MM.1S (cell line): ENCODE measurements around the gene RAB32.

Experiments used
- DNase-seq: peaks from one replicate; pipeline ENCODE4 v3.0.0-alpha.2; 2015
- H2AFZ ChIP-seq: fragments of 300-600 bp; sonication (generic); 2 replicates; pipeline ENCODE4 v1.6.0; 2016; ENCODE audit warnings: antibody characterized with exemption, low read length
- H3F3A ChIP-seq: fragments of 300-600 bp; sonication (generic); 2 replicates; pipeline ENCODE4 v1.6.1; 2016; ENCODE audit warnings: mild to moderate bottlenecking, antibody characterized with exemption, low read length, moderate library complexity, mixed read lengths; ENCODE audit not compliant: insufficient read depth
- H3K27ac ChIP-seq: fragments of 300-600 bp; sonication (generic); 2 replicates; pipeline ENCODE4 v1.5.1; 2016; ENCODE audit warnings: mild to moderate bottlenecking, low read length
- H3K27me3 ChIP-seq: fragments of 300-600 bp; sonication (generic); replicated peaks from 2 replicates; pipeline ENCODE4 v1.6.0; 2016; ENCODE audit warnings: low read length; ENCODE audit not compliant: insufficient read depth
- H3K36me3 ChIP-seq: fragments of 300-600 bp; sonication (generic); replicated peaks from 2 replicates; pipeline ENCODE4 v1.6.1; 2016; ENCODE audit warnings: mild to moderate bottlenecking, low read length, mixed read lengths; ENCODE audit not compliant: insufficient read depth
- H3K4me1 ChIP-seq: fragments of 300-600 bp; sonication (generic); 2 replicates; pipeline ENCODE4 v1.6.1; 2016; ENCODE audit warnings: low read length, mixed read lengths
- H3K4me2 ChIP-seq: fragments of 300-600 bp; sonication (generic); 2 replicates; pipeline ENCODE4 v1.6.0; 2016; ENCODE audit warnings: low read depth, low read length
- H3K4me3 ChIP-seq: fragments of 300-600 bp; sonication (generic); 2 replicates; pipeline ENCODE4 v1.5.1; 2016; ENCODE audit warnings: low read length, mixed read lengths
- H3K79me2 ChIP-seq: fragments of 300-600 bp; sonication (generic); 2 replicates; pipeline ENCODE4 v1.6.1; 2016; ENCODE audit warnings: mixed run types, low read length, mixed read lengths
- H3K9ac ChIP-seq: fragments of 300-600 bp; sonication (generic); 2 replicates; pipeline ENCODE4 v1.6.1; 2016; ENCODE audit warnings: low read length, mixed read lengths
- H3K9me2 ChIP-seq: fragments of 300-600 bp; sonication (generic); replicated peaks from 2 replicates; pipeline ENCODE4 v1.6.1; 2016; ENCODE audit warnings: mild to moderate bottlenecking, low read length, mixed read lengths; ENCODE audit not compliant: insufficient read depth
- H3K9me3 ChIP-seq: fragments of 300-600 bp; sonication (generic); replicated peaks from 2 replicates; pipeline ENCODE4 v1.6.1; 2016; ENCODE audit warnings: mild to moderate bottlenecking, low read length, mixed read lengths; ENCODE audit not compliant: insufficient read depth
- H4K20me1 ChIP-seq: fragments of 300-600 bp; sonication (generic); 2 replicates; pipeline ENCODE4 v1.6.1; 2016; ENCODE audit warnings: mild to moderate bottlenecking, low read length, moderate library complexity, mixed read lengths; ENCODE audit not compliant: insufficient read depth
- EZH2 ChIP-seq: fragments of 300-600 bp; sonication (generic); optimal IDR thresholded peaks from 2 replicates; pipeline ENCODE3; 2017; ENCODE audit warnings: low read depth, mild to moderate bottlenecking, antibody characterized with exemption, low read length, mixed read lengths
- EZH2phosphoT487 ChIP-seq: fragments of 300-600 bp; sonication (generic); IDR thresholded peaks from 2 replicates; pipeline ENCODE4 v1.6.1; 2018; ENCODE audit warnings: antibody characterized with exemption, low read length
- TF ChIP-seq, protein P1 (sequence below): fragments of 300-600 bp; sonication (generic); IDR thresholded peaks from 2 replicates; pipeline ENCODE4 v1.5.1; 2016; ENCODE audit warnings: antibody characterized with exemption, low read length, mixed read lengths

The RAB32 gene

DNA sequence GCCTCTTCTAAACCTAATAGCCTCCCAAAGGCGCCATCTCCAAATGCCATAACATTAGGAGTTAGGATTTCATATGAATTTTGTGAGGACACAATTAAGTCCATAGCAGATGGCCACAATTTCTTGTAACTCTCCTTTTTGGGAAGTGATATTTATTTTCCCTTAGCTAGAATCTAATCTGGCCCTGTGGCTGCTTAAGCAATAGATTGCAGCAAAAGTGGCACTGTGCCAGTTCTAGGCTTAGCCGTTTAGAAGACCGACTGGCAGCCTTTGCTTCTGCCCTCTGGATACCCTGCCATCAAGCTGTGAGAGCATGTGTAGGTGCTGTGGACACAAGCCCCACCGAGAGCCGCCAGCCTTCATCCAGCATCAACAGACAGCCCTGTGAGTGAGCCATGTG, 39.2 kb downstream of the RAB32 start:
- H3K4me3 ChIP-seq = no peak overlapping the region
- no peaks in the 10 kb centered on the region for H4K20me1 ChIP-seq
- no peak overlapping the region for H3K9ac ChIP-seq
- no peaks in the 10 kb centered on the region for H3K79me2 ChIP-seq
- no peak for DNase-seq
- H3F3A ChIP-seq = no peaks in the 10 kb centered on the region
- no peak overlapping the region for H2AFZ ChIP-seq
- TF ChIP-seq EZH2 (no peak), EZH2phosphoT487 (no peak)
- TF ChIP-seq, protein P1, sequence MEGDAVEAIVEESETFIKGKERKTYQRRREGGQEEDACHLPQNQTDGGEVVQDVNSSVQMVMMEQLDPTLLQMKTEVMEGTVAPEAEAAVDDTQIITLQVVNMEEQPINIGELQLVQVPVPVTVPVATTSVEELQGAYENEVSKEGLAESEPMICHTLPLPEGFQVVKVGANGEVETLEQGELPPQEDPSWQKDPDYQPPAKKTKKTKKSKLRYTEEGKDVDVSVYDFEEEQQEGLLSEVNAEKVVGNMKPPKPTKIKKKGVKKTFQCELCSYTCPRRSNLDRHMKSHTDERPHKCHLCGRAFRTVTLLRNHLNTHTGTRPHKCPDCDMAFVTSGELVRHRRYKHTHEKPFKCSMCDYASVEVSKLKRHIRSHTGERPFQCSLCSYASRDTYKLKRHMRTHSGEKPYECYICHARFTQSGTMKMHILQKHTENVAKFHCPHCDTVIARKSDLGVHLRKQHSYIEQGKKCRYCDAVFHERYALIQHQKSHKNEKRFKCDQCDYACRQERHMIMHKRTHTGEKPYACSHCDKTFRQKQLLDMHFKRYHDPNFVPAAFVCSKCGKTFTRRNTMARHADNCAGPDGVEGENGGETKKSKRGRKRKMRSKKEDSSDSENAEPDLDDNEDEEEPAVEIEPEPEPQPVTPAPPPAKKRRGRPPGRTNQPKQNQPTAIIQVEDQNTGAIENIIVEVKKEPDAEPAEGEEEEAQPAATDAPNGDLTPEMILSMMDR = no peak
- H3K9me2 ChIP-seq = no peaks in the 10 kb centered on the region
- H3K27me3 ChIP-seq = no peaks in the 10 kb centered on the region
- peaks cover 13% of the 10 kb centered on the region for H3K4me1 ChIP-seq
- H3K9me3 ChIP-seq = no peaks in the 10 kb centered on the region
- H3K36me3 ChIP-seq = no peaks in the 10 kb centered on the region
- no peak overlapping the region for H3K27ac ChIP-seq
- no peak overlapping the region for H3K4me2 ChIP-seq

DNA sequence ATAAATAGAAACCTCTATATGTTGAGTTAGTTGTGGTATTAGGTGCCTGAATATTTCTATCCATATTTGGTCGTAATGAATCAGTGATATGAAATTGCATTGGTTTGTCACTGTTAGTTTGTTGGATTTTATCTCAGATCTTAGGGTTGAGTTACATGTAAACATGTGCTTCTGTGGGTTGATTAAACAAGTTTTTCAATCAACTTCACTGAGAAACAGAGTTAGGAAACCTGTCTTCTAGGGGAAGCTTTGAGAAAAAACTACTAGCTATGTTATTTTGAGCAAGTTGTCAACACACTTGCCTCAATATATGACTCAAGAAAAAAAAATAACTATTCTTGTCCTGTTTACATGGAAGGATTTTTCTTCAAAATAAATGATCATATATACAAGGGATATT, 40.3 kb downstream of the RAB32 start:
- H3K9me3 ChIP-seq = no peaks in the 10 kb centered on the region
- H3K4me3 ChIP-seq = no peak overlapping the region
- H3K4me2 ChIP-seq = no peak overlapping the region
- H2AFZ ChIP-seq = no peak overlapping the region
- H3K27ac ChIP-seq = no peak overlapping the region
- H3F3A ChIP-seq = no peaks in the 10 kb centered on the region
- H3K9ac ChIP-seq = no peak overlapping the region
- no peaks in the 10 kb centered on the region for H4K20me1 ChIP-seq
- no peaks in the 10 kb centered on the region for H3K79me2 ChIP-seq
- H3K27me3 ChIP-seq = no peaks in the 10 kb centered on the region
- no peak for TF ChIP-seq EZH2phosphoT487
- TF ChIP-seq, protein P1 = no peak
- TF ChIP-seq EZH2 = no peak
- no peak for DNase-seq
- H3K4me1 ChIP-seq = peaks cover 19% of the 10 kb centered on the region
- H3K36me3 ChIP-seq = no peaks in the 10 kb centered on the region
- H3K9me2 ChIP-seq = no peaks in the 10 kb centered on the region

DNA sequence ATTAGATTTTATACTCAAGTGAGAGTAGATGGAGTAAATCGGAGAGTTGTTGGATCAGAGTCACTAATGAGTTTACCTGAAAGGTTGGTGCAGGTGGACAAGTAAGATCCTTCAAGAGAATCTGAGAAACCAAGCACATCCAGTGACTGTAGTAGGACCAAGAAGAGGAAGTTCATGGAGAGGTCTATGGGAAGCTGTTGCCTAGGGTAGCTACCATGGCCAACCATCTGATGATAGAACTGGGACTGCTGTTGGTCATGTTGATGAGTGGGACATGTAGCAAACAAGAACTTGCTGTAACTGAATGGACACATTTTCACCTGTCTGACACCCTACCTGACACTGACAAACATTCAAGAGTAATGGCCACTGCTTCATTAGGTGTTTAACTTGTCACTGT, 43.8 kb downstream of the RAB32 start:
- Histone ChIP-seq H3K9me3 (no peaks in the 10 kb centered on the region), H3K4me1 (peaks cover 19% of the 10 kb centered on the region), H2AFZ (no peak overlapping the region), H4K20me1 (no peaks in the 10 kb centered on the region), H3K27me3 (no peaks in the 10 kb centered on the region), H3F3A (no peaks in the 10 kb centered on the region), H3K4me2 (peak overlapping the region; percentile 9; the same call in 1 of the 2 replicates), H3K4me3 (no peak overlapping the region), H3K36me3 (no peaks in the 10 kb centered on the region), H3K9ac (no peak overlapping the region), H3K27ac (peak overlapping the region; percentile 31; the same call in 1 of the 2 replicates), H3K9me2 (no peaks in the 10 kb centered on the region), H3K79me2 (no peaks in the 10 kb centered on the region)
- no peak for DNase-seq
- TF ChIP-seq EZH2phosphoT487 (no peak), EZH2 (no peak)
- TF ChIP-seq, protein P1 = no peak
